Peyer's patch (tissue), 4 donors: ENCODE results near the gene DNAH3.

Experiments
- CTCF ChIP-seq, 6 experiments: fragments of 450-650 bp in 4 of 6; fragments of 200-600 bp in 2 of 6; sonication (generic) in 1 of 6; IDR thresholded peaks; one replicate each; pipeline ENCODE4 v1.5.1; 2017 to 2019; ENCODE audit warnings: antibody characterized with exemption in 6 of 6, mild to moderate bottlenecking in 3 of 6, moderate library complexity in 1 of 6
- POLR2A ChIP-seq, 2 donors: fragments of 450-650 bp; IDR thresholded peaks; one replicate each; pipeline ENCODE4 v1.5.1; 2017; ENCODE audit warnings: antibody characterized with exemption in 2 of 2, mild to moderate bottlenecking in 2 of 2, moderate library complexity in 2 of 2

DNA sequence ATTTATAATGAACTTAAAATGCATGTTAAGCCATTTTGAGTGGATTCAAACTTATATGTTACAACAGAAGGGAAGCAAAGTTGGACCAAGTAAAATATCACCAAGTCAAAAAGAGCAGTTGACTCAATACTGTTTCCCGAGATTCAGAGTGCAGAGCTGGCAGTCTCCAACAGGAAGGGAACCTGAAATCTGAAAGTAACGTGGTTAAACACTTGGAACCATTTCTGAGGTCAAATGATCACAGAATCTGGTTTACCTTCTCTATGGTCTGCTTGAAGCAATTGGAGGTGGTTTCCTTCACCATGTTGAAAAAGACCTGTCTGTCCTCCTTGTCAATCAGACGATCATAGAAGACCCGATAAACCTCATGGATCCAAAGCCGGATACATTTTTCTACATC lies 163.6 kb downstream of the DNAH3 start:
- TF ChIP-seq CTCF (IDR thresholded peaks at IDR 0.05) (no peak), POLR2A (IDR thresholded peaks at IDR 0.05) (no peak)
